ENCODE data around the gene DBH.

DNA sequence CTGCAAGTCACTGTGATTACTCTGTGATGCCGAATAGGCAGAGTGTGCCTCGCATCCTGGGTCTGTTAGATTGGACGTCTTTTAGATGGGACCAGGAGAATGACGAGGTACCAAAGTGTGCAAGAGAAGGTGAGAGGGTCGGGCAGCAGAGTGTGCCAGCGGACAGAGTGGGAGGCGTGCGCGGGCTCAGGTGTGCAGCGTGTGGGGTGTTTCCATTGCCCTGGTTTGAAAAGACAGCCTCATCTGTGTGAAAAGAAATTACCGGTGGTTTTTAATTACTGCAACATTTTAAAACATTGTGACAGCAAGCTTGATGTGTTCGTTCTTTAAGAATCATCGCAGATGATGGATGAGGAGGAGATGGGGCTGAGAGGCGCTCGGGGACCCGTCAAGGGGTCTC is 22.7 kb upstream of the DBH start:
- TF ChIP-seq YY1 (IDR thresholded peaks at IDR 0.05; ENCODE audit: insufficient read depth, insufficient read length) (no peak), ZNF274 (IDR thresholded peaks at IDR 0.05; ENCODE audit: low read depth, low read length) (no peak), SUZ12 (IDR thresholded peaks at IDR 0.05; ENCODE audit: extremely low read depth, insufficient read depth, insufficient read length) (no peak)

Data from NT2/D1 (cell line).